ENCODE measurements around the gene TERT.
"Not testable (repeated sequence)": the region's sequence is repeated elsewhere in the genome, so short reads cannot be mapped to it uniquely, and the experiment has no call there.

TERT gene

GRCh38 chr5:1277781-1278180 is 17.1 kb downstream of the TERT start:
- no peak for DNase-seq

GRCh38 chr5:1277331-1277730 is 17.5 kb downstream of the TERT start:
- DNase-seq, result no peak

DNA sequence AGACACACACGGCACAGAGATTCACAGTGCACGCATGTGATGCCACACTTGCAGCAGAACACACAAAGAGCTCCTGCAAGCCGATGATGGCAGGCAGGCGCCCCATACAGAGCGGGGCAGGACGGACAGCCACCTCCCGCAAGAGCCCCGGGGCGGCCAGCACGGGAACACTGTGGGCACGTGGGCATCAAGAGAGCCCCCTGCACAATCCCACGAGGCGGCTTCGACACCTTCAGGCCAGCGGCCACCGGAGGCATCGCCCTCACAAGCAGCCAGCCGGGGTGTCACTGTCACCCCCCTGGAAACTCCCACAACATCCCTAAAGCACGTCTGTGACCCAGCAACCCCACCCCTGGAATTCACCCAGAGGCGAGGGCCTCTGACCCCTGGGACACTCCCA is 17.9 kb downstream of the TERT start:
- DNase-seq, result no peak

DNA sequence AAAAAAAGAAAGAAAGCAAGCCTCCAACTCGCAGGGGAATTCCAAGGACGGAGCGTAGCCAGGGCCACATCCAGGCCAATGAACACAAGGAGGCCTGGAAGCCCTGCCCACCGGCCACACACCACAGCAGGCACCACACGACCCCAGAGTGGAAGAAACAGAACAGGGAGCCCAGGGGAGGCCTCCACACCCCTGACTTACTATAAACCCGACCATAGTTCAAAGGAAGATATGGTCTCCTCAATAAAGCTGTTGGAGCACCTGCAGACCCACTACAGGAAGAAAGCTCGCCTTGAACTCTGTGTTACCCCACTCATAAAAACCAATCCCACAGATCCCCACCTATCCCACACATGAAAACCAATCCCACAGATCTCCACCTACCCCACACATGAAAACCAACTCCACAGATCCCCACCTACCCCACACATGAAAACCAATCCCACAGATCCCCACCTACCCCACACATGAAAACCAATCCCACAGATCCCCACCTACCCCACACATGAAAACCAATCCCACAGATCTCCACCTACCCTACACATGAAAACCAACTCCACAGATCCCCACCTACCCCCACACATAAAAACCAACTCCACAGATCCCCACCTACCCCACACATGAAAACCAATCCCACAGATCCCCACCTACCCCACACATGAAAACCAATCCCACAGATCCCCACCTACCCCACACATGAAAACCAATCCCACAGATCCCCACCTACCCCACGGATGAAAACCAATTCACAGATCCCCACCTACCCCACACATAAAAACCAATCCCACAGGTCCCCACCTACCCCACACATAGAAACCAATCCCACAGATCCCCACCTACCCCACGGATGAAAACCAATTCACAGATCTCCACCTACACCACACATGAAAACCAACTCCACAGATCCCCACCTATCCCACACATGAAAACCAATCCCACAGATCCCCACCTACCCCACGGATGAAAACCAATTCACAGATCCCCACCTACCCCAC is 19.2 kb downstream of the TERT start:
- DNase-seq, result not testable (repeated sequence)

DNA sequence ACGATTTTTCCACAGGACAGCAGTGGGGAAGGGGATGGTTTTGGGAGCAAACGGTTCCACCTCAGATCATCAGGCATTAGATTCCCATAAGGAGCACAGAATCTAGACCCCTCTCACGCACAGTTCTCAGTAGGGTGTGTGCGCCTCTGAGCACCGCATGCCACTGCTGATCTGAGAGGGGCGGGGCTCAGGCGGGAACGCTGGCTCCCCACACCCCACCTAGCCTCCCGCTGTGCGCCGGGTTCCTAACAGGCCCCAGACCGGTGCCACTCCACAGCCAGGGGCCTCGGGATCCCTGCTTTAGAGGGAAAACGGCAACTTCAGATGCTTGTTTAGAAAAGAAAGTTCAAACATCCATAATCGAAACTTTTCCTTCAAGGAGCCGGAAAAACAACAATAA is 20.4 kb downstream of the TERT start:
- DNase-seq, result no peak

DNA sequence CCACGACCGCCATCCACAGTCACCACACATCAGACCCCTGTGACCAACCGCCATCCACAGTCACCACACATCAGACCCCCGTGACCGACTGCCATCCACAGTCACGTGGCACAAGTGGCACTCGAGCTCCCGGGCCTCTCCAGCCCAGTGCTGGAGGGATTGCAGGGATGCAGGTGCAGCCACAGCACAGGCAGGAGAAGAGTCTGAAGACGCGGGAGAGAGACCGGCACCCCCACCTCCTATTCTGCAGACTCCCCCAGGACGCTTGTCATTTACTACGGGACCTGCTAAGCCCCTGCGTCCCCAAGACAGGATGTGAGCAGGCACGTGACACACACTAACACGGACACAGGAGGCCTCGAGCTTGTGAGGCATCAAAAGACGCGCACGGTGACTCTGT is 21.1 kb downstream of the TERT start:
- DNase-seq, result no peak

- no peak for DNase-seq
Observed at GRCh38 chr5:1272201-1272600, 22.7 kb downstream of the TERT start.

DNA sequence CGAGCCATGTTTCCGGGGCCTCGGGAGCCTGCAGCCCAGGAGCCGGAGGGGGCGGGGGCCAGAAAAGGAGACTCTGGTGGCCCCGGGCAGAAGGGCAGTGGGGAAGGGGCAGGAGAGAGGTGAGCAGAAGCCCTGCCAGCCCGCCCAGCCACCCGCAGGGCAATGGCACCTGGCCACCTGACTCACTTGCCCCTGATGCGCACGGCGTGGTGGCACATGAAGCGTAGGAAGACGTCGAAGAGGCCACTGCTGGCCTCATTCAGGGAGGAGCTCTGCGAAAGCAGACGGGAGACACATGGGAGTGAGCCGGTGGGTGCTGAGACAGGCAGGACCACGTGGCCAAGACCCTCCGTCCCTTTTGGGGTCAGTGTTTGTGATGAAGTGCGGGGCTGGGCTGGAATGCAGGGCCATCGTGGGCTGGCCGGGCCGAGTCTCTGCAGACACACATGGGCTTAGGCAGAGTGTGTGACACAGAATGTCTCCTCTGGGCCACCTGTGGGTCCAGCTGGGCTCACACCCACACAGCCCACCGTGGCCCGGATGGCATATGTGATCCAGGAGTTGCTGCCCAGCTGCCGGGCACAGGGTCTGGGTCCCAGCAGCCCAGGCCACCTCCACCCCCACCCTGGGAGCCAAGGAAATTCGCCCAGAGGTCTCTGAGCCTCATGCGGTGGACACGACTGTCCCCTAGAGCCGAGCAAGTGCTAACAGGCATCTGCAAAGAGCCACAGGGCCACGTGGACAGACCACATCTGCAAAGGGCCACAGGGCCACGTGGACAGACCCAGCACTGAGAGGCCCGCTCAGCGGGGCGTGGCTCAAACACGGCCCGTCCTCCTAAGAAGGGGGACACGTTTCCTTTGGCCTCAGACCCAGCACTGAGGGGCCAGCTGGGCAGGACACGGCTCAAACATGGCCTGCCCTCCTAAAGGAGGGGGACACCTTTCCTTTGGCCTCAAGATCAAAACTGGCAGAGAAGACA is 23.6 kb downstream of the TERT start:
- no peak for DNase-seq

DNA sequence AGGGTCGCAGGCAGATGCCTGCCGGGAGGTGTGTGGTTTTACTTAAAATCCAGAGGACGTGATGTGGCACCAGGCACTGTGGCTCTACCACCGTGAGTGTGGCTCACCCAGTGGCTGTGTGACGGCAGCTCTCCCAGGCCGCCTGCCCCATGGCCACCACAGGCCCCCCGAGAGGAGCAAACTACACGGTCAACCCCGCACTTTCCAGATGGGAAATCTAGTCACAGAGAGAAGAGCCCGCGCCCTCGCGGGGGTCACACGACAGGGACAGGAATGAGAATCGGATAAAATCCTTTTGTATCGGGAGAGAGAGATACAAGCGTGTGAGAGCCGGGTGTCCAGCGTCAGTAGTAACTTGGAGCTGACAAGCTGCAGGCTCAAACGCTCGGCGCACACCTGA is 24.4 kb downstream of the TERT start:
- no peak for DNase-seq

- DNase-seq, result no peak
Observed at GRCh38 chr5:1268666-1269065, 26.2 kb downstream of the TERT start.

GRCh38 chr5:1268056-1268455 is 26.8 kb downstream of the TERT start:
- no peak for DNase-seq

DNA sequence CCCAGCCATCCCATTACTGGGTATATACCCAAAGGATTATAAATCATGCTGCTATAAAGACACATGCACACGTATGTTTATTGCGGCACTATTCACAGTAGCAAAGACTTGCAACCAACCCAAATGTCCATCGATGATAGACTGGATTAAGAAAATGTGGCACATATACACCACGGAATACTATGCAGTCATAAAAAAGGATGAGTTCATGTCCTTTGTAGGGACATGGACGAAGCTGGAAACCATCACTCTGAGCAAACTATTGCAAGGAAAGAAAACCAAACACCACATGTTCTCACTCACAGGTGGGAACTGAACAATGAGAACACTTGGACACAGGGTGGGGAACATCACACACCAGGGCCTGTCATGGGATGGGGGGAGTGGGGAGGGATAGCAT is 27.4 kb downstream of the TERT start:
- not testable (repeated sequence) for DNase-seq

DNA sequence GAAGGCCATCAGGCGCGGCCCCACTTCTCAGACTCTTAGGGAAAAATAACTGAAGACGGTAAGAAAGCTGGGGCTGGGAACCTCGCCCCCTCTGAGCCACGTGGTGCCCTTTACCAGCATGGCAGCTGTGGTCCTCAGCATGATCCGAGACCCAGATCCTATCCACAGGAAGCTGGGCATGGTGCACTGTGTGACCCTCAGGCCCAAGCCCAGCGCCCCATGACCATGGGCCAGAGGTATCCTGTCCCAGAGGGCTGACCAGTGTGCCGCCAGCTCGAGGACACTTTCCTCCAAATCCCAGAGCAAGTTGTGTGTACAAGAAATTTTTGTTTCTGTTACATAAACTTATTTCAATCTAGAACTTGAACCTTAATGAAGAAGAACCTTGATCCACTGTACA is 28.1 kb downstream of the TERT start:
- no peak for DNase-seq

GRCh38 chr5:1265461-1266455 is 29.1 kb downstream of the TERT start:
- DNase-seq, result no peak

DNA sequence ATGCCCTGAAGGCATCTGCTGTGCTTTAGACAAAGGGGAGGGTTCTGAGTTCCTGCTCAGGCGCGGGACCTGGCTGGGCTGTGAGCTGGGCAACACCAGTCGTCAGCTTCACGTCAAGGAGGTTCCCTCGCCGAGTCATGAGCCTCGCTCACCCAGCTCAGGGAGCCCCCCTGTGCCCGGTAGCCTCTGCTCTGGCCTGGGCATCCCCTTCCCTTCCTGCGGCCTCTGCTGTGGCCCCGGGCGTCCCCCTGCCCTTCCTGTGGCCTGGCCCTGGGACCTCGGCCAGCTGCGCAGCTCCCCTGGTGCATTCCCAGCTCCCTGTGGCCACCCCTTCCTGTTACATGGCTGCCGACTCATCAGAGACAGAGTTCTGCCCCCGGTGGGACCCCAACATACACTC is 29.8 kb downstream of the TERT start:
- DNase-seq, result no peak

GRCh38 chr5:1264211-1264610 is 30.7 kb downstream of the TERT start:
- DNase-seq, result peak; percentile 47

DNA sequence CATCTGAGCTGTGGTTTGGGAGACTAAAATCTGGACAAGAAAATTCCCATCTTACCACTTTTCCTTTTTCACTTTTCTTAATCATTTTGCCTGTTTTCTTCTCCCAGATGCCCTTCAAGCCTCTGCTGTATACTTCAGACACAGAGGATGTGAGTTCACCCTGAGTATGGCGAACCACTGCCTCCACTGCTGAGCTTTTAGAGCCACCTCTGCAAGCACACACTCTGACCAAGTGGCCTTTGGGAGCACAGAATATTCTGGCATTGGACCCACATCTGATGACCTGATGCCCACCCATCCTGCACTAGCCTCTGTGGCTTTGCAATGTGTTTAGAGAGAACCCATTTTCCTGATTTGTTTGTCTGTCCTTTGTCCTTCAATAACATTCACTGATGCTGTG is 32.5 kb downstream of the TERT start:
- DNase-seq, result no peak

- DNase-seq, result no peak
Observed at GRCh38 chr5:1261643-1262042, 33.2 kb downstream of the TERT start.

GRCh38 chr5:1259806-1260480 is 34.9 kb downstream of the TERT start:
- no peak for DNase-seq

- DNase-seq, result no peak
Observed at GRCh38 chr5:1257841-1258240, 37.0 kb downstream of the TERT start.

GRCh38 chr5:1257363-1257762 is 37.5 kb downstream of the TERT start:
- no peak for DNase-seq

GRCh38 chr5:1256776-1257175 is 38.1 kb downstream of the TERT start:
- DNase-seq, result no peak

All from EL (cell line).